ENCODE data around the gene B3GALT5.
"Not testable (repeated sequence)": the region's sequence is repeated elsewhere in the genome, so short reads cannot be mapped to it uniquely, and the experiment has no call there.

Gene B3GALT5, protein sequence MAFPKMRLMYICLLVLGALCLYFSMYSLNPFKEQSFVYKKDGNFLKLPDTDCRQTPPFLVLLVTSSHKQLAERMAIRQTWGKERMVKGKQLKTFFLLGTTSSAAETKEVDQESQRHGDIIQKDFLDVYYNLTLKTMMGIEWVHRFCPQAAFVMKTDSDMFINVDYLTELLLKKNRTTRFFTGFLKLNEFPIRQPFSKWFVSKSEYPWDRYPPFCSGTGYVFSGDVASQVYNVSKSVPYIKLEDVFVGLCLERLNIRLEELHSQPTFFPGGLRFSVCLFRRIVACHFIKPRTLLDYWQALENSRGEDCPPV

GRCh38 chr21:39612233-39613040 is at the start of gene B3GALT5:
TSS of gene B3GALT5 (plus strand) at chr21:39612940. CDS start at chr21:39660560, 47,620 bp downstream.
- DNase-seq: no peak

DNA sequence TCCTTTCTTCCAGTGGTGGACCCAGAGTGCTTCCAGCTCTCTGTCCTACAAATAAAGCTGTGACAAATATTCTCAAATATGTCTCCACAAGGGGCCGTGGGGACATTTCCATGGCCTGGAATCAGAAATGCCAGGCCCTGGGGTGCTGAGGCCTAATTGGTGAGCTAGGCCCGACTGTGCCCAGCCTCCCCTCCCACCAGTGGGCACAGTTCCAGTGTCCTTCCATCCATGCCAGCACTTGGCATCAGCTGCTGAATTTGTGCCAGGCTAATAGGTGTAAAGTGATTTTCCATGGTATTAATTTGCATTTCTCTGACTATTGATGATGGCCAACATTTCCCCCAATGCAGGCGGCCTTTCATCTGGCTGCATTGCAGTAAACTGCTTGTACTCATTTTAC is 48.5 kb upstream of the B3GALT5 start:
- no peak for DNase-seq

- DNase-seq: no peak
Measured at GRCh38 chr21:39567180-39567972, 45.4 kb upstream of the B3GALT5 start.

- DNase-seq: no peak
Measured at GRCh38 chr21:39568361-39568760, 44.4 kb upstream of the B3GALT5 start.

GRCh38 chr21:39575775-39576174 is 37.0 kb upstream of the B3GALT5 start:
- DNase-seq: no peak

DNA sequence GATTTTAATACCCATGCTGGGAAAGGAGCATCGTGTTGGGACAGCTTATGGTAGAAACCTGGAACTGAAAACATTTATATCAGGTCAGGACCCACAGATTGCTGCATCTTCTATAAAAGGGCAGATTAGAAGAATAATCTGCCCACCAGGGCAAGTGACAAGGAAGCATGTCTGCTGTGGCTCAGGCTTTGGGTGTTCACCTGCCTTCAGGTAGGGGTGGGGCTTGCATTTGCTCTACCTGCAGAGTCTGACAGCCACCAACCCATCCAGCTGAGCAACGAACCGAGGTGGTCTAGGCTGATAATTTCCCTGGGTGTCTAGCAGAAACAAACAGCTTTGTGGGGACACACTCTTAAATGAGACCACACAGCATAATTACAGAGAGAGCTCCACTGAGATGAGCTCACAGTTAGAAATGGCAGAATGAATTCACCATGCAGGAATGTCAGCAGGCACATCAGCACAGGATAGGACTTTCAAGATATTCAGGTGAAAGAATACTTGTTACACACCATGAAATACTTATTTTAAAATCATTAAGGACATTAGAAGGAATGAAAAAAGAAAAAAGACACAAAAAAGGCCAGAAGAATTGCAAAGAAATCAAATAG is 36.1 kb upstream of the B3GALT5 start:
- no peak for DNase-seq

- no peak for DNase-seq
Measured at GRCh38 chr21:39579734-39580332, 32.9 kb upstream of the B3GALT5 start.

DNA sequence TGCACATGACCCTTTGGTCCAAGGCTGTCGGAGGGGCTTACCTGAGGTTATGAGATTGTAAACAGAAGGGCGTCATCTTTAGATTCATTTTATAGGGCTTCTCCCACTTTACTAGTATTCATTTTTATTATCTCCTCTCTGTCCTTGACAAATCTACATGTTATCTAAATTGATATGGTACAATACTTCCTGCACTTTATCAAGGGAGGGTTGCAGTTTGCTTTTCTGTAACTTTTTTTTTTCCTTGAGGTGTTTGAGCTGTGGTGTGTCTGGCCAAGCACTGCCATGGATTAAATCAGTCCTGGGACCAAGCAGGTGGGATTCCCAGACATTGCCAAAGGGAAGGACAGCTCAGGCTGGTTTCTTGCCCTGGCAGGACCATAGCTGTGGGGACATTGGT is 32.0 kb upstream of the B3GALT5 start:
- no peak for DNase-seq

GRCh38 chr21:39581414-39581813 is 31.3 kb upstream of the B3GALT5 start:
- DNase-seq: no peak

- no peak for DNase-seq
Measured at GRCh38 chr21:39582749-39583148, 30.0 kb upstream of the B3GALT5 start.

- not testable (repeated sequence) for DNase-seq
Measured at GRCh38 chr21:39583586-39583985, 29.2 kb upstream of the B3GALT5 start.

DNA sequence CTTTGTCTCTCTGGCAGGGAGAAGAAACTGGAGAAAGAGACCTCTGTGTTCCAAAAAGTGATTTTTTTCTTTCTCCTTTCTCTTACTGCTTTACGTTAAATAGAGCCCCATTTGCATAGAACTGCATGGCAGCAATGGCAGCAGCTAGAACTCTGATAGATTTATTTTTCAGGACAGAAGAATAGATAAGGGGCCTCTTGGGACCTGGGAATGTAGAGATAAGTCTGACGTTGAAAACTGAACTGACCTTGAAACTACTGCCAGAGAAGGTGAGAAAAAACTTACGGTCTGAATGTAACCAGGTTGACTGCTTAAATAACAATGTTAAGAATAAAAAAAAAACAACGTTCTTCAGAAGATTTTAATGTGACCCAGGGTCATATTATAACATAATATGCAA is 25.4 kb upstream of the B3GALT5 start:
- no peak for DNase-seq

GRCh38 chr21:39588884-39589283 is 23.9 kb upstream of the B3GALT5 start:
- DNase-seq: no peak

GRCh38 chr21:39593522-39593921 is 19.2 kb upstream of the B3GALT5 start:
- no peak for DNase-seq

- no peak for DNase-seq
Measured at GRCh38 chr21:39595465-39595864, 17.3 kb upstream of the B3GALT5 start.

DNA sequence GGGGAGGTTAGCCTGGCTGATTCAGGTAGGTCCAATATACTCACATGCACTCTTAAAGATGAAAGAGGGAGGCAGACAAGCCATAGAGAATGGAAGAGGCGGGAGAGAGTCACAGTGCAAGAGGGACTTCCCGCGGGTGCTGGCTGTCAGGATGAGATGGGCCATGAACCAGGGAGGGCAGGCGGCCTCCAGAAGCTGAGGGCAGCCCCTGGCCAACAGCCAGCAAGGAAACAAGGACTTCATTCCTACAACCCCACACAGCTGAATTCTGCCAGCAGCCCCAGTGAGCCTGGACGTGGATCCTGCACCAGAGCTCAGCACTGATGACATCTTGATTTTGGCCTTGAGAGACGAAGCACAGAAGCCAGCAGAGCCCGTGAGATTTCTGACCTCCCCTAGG is 15.1 kb upstream of the B3GALT5 start:
- no peak for DNase-seq

DNA sequence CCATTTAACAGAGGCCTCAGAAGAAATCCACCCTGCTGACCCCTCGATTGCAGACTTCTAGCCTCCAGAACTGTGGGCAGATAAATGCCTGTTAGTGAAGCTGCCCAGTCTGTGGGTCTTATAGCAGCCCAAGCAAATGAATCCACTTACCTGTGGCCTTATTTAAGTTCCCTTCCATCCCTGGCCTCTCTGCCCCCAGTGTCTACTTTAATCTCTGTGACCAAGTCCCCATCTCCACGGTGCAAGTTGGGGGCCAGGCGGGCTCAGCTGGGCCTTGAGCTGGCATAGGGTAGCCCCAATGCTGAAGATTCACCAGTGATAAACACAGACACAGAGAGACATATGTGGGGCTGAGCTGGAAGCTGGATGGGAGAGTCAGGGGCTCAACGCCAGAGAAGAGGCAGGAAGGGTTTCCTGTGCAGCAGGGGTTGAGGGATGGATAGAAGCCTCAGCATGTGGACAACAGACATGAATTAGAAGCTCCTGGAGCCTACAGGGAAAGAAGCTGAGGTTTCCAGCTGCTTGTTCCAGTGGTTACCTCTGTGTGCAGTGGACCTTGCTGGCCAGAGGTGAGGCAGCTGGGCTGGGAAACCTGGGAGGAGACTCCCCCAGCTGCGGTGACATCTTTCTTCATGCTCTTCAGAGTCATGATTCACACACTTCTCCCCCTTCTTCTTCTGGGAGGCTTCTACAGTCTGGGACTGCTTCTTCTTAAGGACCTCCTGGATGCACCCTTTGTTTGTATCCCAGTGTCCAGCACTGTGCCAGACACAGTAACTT is 13.4 kb upstream of the B3GALT5 start:
- DNase-seq: no peak

DNA sequence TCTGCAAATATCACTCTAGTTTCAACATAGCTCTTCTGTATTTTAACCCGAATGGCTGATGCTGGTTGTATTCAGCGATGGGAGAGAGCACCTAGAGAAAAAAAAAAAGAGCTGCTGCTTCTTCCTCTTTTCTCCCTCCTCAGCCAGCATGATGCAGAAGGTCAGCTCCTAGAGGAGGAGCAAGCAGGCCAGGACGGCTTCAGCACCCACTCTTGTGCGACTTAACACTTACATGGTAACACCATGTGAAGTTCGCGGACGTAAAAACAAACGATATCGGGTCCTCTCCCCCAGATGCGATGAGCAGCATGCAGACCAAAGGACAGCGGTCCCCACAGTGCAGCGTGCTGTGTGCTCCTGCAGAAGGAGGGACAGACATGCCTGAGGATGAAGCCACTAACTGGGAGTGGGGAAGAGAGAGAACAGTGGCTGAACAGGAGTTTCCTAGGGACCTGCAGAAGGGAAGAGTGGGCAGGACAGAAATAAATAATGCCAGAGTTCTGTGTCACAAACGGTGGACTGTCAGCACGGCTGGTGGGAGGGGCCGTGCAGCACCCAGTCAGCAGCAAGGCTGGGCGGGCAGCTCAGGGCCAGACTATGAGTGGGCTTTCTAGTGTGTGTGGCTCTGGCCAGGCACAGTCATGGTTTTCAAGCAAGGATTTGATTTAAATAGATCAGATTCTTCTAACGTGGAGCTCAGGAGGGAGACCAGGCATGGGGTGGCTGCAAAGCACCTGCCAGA is 11.4 kb upstream of the B3GALT5 start:
- no peak for DNase-seq

DNA sequence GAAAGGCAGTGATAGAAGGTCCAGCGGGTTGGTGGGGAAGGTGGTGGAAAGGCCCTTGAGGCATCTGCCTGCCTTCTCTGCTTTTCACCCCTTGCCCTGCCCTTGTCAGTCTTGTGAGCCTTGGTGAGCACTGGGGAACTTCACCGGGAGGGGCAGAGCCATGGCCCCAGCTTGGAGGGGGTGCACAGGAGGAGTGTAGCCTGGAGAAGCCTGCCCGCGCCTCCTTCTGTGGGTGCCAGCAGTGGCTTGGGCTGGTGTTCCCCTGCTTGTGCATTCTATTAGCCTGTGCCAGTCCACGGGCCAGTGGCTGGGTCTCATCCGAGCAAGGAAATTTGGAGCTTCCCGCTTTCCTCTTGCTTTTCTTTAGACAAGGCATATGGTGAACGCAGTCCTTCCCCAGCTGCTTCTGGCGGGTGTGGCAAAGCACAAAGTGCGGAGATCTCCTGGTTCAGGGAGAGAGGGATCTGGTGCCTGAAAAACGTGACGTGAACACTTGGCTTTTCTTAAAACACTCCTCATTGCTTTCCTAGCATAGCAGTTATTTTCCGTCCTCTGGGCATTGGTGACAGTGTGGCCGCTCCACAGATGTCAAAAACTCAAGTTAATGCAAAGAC is 10.6 kb upstream of the B3GALT5 start:
- no peak for DNase-seq

DNA sequence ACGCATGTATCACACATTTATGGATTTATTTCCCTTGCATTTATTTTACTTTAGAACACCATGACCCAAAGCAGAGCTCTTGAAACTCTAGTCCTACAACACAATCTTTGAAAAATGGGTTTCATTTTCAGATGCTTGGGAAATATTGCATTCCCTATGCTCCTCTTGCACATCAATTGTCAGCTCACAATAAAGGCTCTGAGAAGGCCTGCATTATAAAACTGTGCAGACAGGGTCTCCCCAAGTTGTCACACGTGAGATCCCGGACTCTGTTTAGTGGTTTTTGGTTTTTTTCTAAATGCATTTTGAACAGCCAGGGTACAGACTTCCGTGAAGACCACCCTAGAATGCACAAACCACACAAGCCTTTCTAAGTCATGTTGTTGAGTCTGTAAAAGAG is 9.9 kb upstream of the B3GALT5 start:
- DNase-seq: no peak

GRCh38 chr21:39604951-39605350 is 7.8 kb upstream of the B3GALT5 start:
- DNase-seq: no peak
